NOMO-1 (cell line): ENCODE measurements around the gene PRRT3.
"Not testable (repeated sequence)": the region's sequence is repeated elsewhere in the genome, so short reads cannot be mapped to it uniquely, and the experiment has no call there.

ENCODE experiments used
- DNase-seq, 2 experiments: peaks; one replicate each; lab custom pipeline; 2025; ENCODE audit not compliant: unreplicated experiment in 2 of 2; lab: John Stamatoyannopoulos, UW

Gene PRRT3

DNA sequence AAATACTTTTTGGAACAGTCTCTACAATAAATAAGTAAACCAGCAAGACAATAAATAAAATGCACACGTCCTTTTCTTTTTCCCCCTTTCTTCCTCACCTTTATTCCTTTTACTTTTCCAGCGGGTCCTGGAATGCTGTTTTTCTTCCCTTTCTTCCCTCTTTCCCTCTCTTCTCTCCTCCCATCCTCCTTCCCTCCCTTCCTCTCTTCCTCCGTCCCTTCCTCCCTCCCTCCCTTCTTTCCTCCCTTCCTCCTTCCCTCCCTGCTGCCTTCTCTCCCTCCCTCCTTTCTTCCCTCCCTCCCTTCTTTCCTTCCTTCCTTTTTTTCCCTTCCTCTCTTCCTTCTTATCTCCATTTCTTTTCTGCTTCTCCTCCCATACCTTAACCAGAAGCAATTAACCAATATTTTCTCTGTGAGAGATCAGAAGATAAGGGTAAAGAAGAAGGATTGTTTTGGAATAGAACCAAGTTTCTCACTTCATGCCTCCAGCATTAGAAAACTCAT lies 52.9 kb downstream of the PRRT3 start:
- no peak for DNase-seq

DNA sequence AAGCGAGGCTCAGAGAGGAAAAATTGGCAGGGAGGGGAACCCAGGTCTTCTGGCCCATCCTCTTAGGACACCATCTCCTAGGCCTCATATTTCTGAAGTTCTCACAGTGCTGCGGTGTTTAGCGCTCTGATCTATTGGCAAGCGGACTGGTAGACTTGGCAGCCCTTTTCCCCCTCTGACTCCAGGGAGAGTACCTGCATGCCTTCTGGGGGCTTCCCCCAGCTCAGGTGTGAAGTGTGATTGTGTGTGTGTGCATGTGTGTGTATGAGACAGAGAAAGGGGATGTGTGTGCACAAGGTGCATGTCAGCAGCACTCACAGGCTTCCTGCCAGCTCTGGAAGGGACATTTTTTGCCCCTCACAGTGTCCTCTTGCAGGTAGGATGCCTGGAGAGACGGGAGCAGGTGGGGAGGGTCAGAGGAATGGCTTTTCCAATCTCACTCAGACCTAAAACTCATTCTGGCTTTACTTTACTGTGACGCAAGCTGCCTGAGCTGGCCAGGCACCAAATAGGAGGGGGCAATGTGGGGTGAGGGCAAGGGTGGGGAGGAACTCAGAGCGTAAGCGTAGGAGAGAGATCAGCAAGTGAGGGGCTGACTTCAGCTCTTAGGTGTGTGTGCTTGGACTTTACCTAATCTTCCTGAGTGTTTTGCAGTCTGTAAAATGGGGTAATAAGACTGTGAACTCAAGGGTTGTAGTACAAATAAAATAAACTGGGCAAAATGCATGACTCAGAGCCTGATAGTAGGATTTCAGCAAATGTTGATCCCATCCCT lies 53.6 kb downstream of the PRRT3 start:
- DNase-seq = no peak

DNA sequence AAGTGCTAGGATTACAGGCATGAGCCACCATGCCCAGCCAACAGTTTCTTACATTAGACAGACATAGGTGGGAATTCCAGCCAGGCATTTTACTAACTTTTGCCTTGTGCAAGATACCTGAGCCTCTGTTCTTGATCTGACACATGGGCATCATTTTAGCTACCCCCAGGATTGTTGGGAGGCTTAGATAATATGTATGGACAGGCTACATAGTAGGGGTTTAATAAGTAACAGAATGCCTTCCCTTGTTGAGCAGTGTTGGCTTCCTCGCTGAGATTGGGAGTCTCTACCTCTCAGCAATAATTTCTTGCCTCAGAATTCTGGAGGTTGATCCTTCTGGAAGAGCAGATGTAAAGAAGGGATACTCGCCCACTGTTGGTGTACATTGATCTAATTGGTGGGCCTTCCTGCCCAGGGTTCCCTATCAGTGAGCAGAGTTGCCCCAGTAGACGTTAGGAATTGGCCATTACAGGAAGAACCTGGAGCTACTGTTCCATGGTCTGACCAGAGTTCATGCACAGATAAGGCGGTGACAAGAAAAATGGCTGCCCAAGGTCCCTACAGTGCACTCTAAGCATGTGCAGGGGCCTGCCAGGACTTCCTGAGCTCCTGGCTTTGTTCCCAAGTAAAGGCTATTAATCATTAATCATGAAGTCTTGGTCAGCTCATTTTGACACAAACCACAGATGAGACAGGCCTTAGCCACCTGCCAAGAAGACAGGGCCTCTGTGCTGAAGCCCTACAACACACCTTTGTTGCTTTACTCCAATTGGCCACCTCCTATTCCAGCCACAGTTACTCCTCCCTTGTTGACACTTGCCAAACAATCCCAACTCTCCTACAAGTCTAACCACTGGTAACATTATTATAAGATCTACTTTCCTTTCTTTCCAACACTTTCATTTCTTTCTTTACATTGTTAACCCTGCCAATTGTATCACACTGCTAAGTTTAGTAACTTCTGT lies 54.5 kb downstream of the PRRT3 start:
- DNase-seq = no peak

DNA sequence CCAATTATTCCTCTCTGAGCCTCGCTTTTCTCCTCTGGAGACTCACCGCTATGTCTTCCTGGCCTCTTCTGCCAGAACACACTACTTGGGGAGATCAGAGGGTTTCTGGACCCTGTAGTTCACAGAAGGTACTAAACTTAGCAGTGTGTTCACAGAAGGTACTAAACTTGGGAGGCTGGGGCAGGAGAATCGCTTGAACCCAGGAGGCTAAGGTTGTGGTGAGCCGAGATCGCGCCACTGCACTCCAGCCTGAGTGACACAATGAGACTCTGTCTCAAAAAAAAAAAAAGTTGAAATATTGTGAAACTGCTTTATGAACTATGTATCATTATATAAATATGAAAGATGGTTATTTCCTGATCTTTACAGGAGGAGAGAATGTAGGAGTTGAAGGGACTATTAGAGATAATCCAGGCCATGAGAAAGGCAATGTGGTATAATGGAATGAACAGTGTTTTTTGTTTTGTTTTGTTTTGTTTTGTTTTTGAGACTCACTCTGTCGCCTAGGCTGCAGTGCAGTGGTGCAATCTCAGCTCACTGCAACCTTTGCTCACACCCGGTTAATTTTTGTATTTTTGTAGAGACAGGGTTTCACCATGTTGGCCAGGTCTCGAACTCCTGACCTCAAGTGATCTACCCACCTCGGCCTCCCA lies 55.3 kb downstream of the PRRT3 start:
- not testable (repeated sequence) for DNase-seq

DNA sequence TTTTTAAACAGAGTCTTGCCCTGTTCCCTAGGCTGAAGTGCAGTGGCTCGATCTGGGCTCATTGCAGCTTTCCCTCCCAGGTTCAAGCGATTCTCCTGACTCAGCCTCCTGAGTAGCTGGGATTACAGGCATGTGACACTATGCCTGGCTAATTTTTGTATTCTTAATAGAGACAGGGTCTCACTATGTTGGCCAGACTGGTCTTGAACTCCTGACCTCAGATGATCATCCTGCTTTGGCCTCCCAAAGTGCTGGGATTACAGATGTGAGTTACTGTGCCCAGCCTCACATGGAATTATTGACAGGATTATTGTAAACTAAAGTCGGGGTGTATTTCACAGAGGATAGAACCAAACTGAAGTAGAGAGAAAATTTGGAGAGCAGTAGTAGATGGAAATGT lies 56.5 kb downstream of the PRRT3 start:
- DNase-seq = not testable (repeated sequence)
